KMS-11 (cell line): ENCODE data around the gene TAF1.

ENCODE experiments used
- H2AFZ ChIP-seq: fragments of 200-600 bp; sonication (generic); 2 replicates; pipeline ENCODE4 v1.6.1; 2016; ENCODE audit warnings: antibody characterized with exemption, mixed run types, low read depth
- H3K27ac ChIP-seq: fragments of 200-600 bp; sonication (generic); 2 replicates; pipeline ENCODE4 v1.6.1; 2016; ENCODE audit warnings: mild to moderate bottlenecking, mixed run types
- H3K27me3 ChIP-seq: fragments of 200-600 bp; sonication (generic); 2 replicates; pipeline ENCODE4 v1.6.1; 2017; ENCODE audit warnings: mild to moderate bottlenecking, low read depth, mixed run types, moderate library complexity; ENCODE audit not compliant: insufficient read depth
- H3K36me3 ChIP-seq: fragments of 200-600 bp; sonication (generic); 2 replicates; pipeline ENCODE4 v1.6.1; 2017; ENCODE audit warnings: mild to moderate bottlenecking, mixed run types; ENCODE audit not compliant: insufficient read depth
- H3K4me1 ChIP-seq: fragments of 200-600 bp; sonication (generic); 2 replicates; pipeline ENCODE4 v1.6.1; 2016; ENCODE audit warnings: mild to moderate bottlenecking, low read depth, mixed run types; ENCODE audit not compliant: poor library complexity, severe bottlenecking
- H3K4me2 ChIP-seq: fragments of 200-600 bp; sonication (generic); 2 replicates; pipeline ENCODE4 v1.7.0; 2016; ENCODE audit warnings: mild to moderate bottlenecking, mixed run types
- H3K4me3 ChIP-seq: fragments of 200-600 bp; sonication (generic); IDR thresholded peaks from 2 replicates; pipeline ENCODE4 v1.6.1; 2017; ENCODE audit warnings: low read depth, low read length, mixed read lengths; ENCODE audit not compliant: insufficient read depth
- H3K79me2 ChIP-seq: fragments of 200-600 bp; sonication (generic); 2 replicates; pipeline ENCODE4 v1.6.1; 2016; ENCODE audit warnings: low read depth, mixed run types; ENCODE audit not compliant: insufficient read depth
- H3K9ac ChIP-seq: fragments of 200-600 bp; sonication (generic); 2 replicates; pipeline ENCODE4 v1.6.1; 2016; ENCODE audit warnings: mild to moderate bottlenecking, mixed run types
- H4K20me1 ChIP-seq: fragments of 200-600 bp; sonication (generic); 2 replicates; pipeline ENCODE4 v1.6.1; 2016; ENCODE audit warnings: mild to moderate bottlenecking, mixed run types; ENCODE audit not compliant: insufficient read depth
- TF ChIP-seq, protein P1 (sequence below): fragments of 200-600 bp; sonication (generic); conservative IDR thresholded peaks from 2 replicates; pipeline ENCODE4 v1.6.1; 2017; ENCODE audit warnings: low read depth, mild to moderate bottlenecking, antibody characterized with exemption, low read length, moderate library complexity, mixed read lengths

Gene TAF1

DNA sequence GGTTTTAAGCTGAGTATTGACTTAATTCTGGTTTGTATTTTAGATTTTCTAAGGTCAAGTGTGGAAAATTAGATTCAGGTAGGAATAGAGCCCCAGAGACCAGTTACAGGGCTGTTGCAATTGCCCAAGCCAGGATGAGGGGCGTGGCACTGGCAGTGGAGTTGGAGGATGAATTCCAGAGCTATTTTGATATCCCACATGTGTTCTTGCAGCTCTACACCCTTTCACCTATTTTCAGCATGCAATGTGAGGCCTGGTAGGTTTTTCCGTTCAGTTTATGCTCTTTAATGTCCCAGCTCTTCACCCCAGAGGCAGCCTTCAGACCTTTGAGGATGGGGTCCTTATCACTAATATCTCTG lies 148.9 kb downstream of the TAF1 start:
- H3K4me2 ChIP-seq = no peak overlapping the region
- no peak overlapping the region for H3K27ac ChIP-seq
- no peak overlapping the region for H3K4me3 ChIP-seq
- no peaks in the 10 kb centered on the region for H3K79me2 ChIP-seq
- H3K36me3 ChIP-seq = no peaks in the 10 kb centered on the region
- H4K20me1 ChIP-seq = no peaks in the 10 kb centered on the region
- TF ChIP-seq, protein P1, sequence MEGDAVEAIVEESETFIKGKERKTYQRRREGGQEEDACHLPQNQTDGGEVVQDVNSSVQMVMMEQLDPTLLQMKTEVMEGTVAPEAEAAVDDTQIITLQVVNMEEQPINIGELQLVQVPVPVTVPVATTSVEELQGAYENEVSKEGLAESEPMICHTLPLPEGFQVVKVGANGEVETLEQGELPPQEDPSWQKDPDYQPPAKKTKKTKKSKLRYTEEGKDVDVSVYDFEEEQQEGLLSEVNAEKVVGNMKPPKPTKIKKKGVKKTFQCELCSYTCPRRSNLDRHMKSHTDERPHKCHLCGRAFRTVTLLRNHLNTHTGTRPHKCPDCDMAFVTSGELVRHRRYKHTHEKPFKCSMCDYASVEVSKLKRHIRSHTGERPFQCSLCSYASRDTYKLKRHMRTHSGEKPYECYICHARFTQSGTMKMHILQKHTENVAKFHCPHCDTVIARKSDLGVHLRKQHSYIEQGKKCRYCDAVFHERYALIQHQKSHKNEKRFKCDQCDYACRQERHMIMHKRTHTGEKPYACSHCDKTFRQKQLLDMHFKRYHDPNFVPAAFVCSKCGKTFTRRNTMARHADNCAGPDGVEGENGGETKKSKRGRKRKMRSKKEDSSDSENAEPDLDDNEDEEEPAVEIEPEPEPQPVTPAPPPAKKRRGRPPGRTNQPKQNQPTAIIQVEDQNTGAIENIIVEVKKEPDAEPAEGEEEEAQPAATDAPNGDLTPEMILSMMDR = no peak
- no peak overlapping the region for H3K9ac ChIP-seq
- H3K27me3 ChIP-seq = no peaks in the 10 kb centered on the region
- H3K4me1 ChIP-seq = peaks cover 10% of the 10 kb centered on the region
- no peak overlapping the region for H2AFZ ChIP-seq
